Fibroblast of villous mesenchyme (primary cell): Measurements from ENCODE around the gene CLDN18. TPM values are rescaled to one million over a fixed set of nuclear protein-coding genes. Genes with fewer than 3 reads are reported as not detected.

Experiments used
- DNase-seq: peaks from one replicate; pipeline ENCODE4 v3.0.0-alpha.2; 2010; ENCODE audit warnings: low read depth
- H3K4me3 ChIP-seq: 2 replicates; pipeline ENCODE4 v1.5.1; 2011; ENCODE audit warnings: low read depth, mild to moderate bottlenecking, low read length
- CTCF ChIP-seq: IDR thresholded peaks from 2 replicates; pipeline ENCODE4 v1.5.1; 2012; ENCODE audit warnings: low read depth, mild to moderate bottlenecking, low read length; ENCODE audit not compliant: insufficient read depth
- total RNA-seq: library from RNA; depleted of rRNA; stranded (reverse); fragments of >200 nt; gene quantifications from 2 replicates; pipeline ENCODE4 v1.2.3, GENCODE V29; 2012

The CLDN18 gene
- not detected in 2 replicates for total RNA-seq

GRCh38 chr3:138009476-138010272, at the start of gene CLDN18:
Gene CLDN18, plus strand, starts transcription at chr3:138010165. Its CDS starts 61 bp downstream, at chr3:138010226.
- DNase-seq = peak; percentile 10
- no peak for TF ChIP-seq CTCF

GRCh38 chr3:137962251-137962650, 47.7 kb upstream of the CLDN18 start:
- no peak for DNase-seq
- no peak overlapping the region for H3K4me3 ChIP-seq
- TF ChIP-seq CTCF = no peak

More at GRCh38 chr3:138009476-138010272, at the start of gene CLDN18:
- H3K4me3 ChIP-seq = no peak within 1 kb of the TSS

- no peak for DNase-seq
These were observed 46.5 kb upstream of the CLDN18 start for GRCh38 chr3:137963463-137963862.

GRCh38 chr3:137970914-137971831, 38.8 kb upstream of the CLDN18 start:
- peak; percentile 60 for DNase-seq
- peak; percentile 94 for TF ChIP-seq CTCF
- H3K4me3 ChIP-seq = no peak overlapping the region

More at GRCh38 chr3:137963463-137963862, 46.5 kb upstream of the CLDN18 start:
- no peak overlapping the region for H3K4me3 ChIP-seq
- TF ChIP-seq CTCF = no peak

GRCh38 chr3:137972396-137972795, 37.6 kb upstream of the CLDN18 start:
- TF ChIP-seq CTCF = no peak

GRCh38 chr3:137978328-137978727, 31.6 kb upstream of the CLDN18 start:
- DNase-seq = no peak
- no peak overlapping the region for H3K4me3 ChIP-seq
- TF ChIP-seq CTCF = no peak

More at GRCh38 chr3:137972396-137972795, 37.6 kb upstream of the CLDN18 start:
- no peak for DNase-seq
- H3K4me3 ChIP-seq = no peak overlapping the region
